ENCODE data around the gene PHF21A. TPM values are rescaled to one million over a fixed set of nuclear protein-coding genes. Genes with fewer than 3 reads are reported as not detected.

Gene PHF21A
- total and polyA plus RNA-seq, 2 of the 8 experiments (the other 6 are each of a cell fraction or from before 2014, with no cell fraction given) = 17.6 to 40.3 TPM

GRCh38 chr11:46102843-46103242 lies 18.4 kb downstream of the PHF21A start (continued):
- no peak for TF ChIP-seq SIN3A (conservative IDR thresholded peaks at IDR 0.05 in 1 of 2, IDR thresholded peaks at IDR 0.05 in 1 of 2; ENCODE audit: low read depth in 1 of 2, low read length in 2 of 2)
- TF ChIP-seq RNF2 (IDR thresholded peaks at IDR 0.05; ENCODE audit: borderline replicate concordance, low read depth, low read length, missing control alignments, poor library complexity, severe bottlenecking) = no peak
